Limb (tissue), 2 donors: ENCODE measurements around the gene DCUN1D3.
"Not testable (repeated sequence)": the region's sequence is repeated elsewhere in the genome, so short reads cannot be mapped to it uniquely, and the experiment has no call there.

ENCODE experiments used
- DNase-seq, 2 donors: peaks; one replicate each; pipeline ENCODE4 v3.0.0-alpha.2; 2016; ENCODE audit errors: extremely low spot score in 2 of 2

DCUN1D3 gene

GRCh38 chr16:20865420-20866131 is 34.6 kb downstream of the DCUN1D3 start:
- DNase-seq, result no peak

DNA sequence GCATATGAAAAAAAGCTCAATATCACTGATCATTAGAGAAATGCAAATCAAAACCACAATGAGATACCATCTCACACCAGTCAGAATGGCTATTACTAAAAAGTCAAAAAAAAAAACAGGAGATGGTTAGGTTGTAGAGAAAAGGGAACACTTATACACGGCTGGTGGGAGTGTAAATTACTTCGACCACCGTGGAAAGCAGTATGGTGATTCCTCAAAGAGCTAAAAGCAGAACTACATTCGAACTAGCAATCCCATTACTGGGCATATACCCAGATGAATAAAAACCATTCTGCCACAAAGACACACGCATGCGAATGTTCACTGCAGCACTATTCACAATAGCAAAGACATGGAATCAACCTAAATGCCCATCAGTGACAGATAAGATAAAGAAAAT is 35.8 kb downstream of the DCUN1D3 start:
- DNase-seq, result not testable (repeated sequence)

GRCh38 chr16:20862162-20862960 is 37.8 kb downstream of the DCUN1D3 start:
- no peak for DNase-seq

DNA sequence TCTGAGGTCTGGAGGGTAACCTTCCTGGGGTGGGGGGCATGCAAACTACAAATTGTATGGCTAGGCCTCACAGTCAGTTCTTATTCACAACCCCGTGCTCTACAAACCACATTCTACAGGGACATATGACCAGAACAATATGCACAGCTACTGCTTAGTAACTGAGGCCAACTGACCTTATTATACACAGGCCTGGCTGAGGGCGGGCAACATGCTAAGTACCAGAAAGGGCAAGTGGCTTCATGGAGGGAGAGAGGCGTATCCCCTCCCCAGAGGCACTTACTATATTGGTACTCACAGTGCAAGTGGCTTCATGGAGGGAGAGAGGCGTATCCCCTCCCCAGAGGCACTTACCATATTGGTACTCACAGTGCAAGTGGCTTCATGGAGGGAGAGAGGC is 39.2 kb downstream of the DCUN1D3 start:
- not testable (repeated sequence) for DNase-seq

- DNase-seq, result no peak
Observed at GRCh38 chr16:20860361-20860760, 39.8 kb downstream of the DCUN1D3 start.

- no peak for DNase-seq
Observed at GRCh38 chr16:20859699-20860098, 40.5 kb downstream of the DCUN1D3 start.

DNA sequence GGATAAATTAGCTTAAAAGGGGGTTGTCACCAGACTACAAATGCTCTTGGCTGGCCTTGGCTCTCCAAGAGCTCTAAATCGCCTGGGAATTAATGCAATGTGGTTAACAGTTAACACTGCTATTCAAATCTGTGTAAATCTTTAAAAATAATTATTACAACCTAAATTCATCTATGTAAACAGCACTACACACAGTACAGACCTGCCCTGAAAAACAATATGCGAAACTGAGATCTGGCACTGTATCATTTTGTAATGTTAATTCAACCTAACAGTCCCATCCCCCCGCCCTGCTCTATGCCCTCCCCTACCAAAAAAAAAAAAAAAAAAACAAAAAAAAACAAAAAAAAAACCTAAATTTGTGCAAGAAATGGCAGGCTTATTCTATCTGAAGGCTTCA is 40.9 kb downstream of the DCUN1D3 start:
- no peak for DNase-seq

DNA sequence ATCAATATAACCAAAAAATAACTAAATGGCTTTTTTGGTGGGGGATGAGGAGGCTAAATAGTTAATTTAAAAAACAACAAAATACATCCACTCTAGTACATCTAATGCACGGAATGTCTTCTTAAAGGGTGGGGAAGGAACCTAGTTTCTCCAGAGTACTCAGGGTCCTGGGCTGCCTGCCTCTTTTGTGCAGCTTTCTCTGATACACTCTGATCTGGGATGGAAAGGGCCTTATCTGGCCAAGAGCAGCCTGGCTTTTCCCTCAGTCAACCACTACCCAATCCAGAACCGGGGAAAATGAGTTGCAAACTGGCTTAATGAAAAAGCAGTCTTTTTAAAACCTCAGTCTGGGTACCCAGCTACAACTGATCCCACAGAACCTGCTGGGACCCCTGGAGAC is 42.9 kb downstream of the DCUN1D3 start:
- DNase-seq, result no peak

- DNase-seq, result no peak
Observed at GRCh38 chr16:20854963-20855362, 45.2 kb downstream of the DCUN1D3 start.

DNA sequence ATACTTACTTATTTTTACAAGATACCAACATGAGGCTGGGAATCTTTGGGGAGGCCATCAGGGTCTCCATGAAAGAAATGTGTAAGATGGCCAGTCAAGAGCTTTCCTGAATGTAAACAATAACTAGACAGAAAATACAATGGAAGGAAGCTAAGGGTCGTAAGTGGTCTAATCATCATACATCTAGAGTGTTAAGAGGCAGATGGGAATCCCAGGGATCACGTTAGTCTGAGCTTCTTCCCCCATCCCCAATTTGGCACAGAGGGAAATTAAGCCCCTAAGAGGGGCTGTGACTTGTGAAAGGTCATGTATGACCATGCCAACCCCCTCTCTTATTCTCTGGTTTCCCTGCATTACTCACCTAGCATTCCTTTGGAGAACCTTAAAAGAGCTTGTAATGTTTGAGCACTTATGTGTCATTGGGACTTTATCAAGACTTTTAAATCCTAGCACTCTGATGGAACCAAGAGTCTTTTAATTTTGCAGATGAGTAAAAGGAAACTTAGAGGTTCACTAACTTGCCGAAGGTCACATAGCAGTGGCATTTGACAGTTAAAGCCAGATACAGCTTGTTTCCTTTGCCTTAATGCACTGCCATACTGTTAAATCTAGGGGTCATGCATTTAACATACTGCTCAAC is 46.1 kb downstream of the DCUN1D3 start:
- no peak for DNase-seq

DNA sequence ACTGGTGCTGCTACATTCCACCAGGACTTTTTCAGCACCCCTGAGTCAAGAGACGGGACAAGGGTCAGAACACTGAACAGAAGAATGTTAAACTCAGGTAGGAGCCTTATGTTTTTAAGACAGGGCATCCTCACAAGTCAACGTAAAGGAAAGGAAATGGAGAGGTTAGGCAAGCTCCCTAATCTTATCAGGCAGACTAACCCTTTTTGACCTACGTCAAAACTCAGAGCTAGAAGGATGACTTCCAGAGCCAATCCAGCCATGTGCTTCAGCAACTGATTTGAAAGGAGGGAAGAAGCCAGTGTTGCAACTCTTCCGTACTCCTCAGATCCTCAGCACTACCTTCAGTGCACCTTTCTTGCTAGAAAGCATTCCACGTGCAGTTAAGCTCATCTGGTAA is 47.0 kb downstream of the DCUN1D3 start:
- DNase-seq, result no peak

- DNase-seq, result peak; percentile 44 to 79
Observed at GRCh38 chr16:20851601-20852000, 48.6 kb downstream of the DCUN1D3 start.

GRCh38 chr16:20850981-20851380 is 49.2 kb downstream of the DCUN1D3 start:
- no peak for DNase-seq

DNA sequence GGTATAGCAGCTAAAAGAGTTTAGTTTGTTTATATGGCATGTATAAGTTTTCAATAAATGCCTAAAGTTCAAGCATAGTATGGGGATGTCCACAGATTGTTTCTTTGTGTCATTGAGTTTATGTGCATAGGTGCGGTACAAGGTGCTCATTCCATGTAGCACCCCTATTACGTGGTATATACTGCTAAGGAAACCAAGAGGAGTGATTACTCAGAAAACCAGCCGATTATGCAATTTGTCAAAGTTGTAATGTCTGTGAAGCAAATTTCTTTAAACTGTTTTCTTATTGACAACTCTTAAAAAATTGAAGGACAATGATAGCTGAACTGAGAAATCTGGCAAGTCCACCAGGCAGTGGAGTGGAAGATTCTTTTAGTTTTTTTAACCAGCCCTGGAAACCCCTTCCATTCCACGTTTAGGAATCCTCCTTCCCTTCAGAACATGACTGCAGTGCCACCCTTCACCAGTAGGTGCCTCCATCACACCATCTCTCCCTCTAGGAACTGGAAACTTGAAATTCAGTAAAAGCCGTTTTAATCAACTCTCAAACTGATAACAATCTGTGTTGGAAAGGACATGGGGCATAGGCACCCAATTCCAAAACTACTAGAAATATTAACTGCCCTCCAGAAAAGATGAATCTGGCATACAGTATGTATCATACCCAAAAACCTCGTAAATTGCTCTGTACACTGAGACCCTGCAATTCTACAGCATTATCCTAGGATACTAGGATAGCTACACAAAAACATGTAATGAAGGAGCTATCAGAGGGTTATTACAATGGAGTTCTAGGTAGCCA is 50.4 kb downstream of the DCUN1D3 start:
- DNase-seq, result peak; percentile 79 to 84

- no peak for DNase-seq
Observed at GRCh38 chr16:20847550-20847949, 52.6 kb downstream of the DCUN1D3 start.

DNA sequence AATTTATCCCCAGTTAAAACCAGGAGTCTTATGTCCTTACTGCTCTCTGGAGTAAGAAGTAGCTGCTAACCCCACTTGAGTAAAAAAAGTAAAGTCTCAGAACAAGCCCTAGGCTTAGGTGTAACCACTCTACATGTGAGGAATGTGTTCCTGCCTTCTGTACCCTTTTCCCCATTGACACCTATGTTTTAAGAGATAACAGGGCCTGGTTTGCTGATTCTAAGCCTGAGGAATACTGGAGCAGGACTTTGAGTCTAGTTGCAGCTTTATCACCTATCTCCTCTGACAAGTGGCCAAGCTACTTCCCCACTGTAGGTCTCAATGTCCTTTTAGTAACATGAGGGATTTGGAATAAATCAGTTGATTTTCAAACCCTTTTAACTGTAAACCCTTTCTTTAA is 53.6 kb downstream of the DCUN1D3 start:
- DNase-seq, result no peak

GRCh38 chr16:20846030-20846429 is 54.1 kb downstream of the DCUN1D3 start:
- no peak for DNase-seq

GRCh38 chr16:20844588-20844987 is 55.6 kb downstream of the DCUN1D3 start:
- no peak for DNase-seq

DNA sequence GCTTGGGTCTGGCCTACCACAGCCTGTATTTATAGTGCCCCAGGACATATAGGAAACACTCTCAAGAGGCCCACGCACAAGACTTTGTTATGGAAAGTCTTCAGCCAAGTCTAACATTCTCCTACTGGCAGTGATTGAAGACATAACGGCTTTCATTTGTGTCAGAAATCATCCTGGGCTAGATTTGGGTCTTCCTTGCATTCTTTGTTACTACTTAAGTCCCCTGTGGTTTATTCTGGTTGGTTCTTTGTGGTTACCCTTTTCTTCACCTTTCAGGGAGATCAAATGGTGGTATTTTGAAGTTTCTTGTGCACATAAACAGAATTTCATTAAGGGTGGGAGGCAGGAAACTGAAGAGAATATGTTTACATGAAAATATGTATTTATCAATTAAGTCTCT is 56.1 kb downstream of the DCUN1D3 start:
- no peak for DNase-seq

- DNase-seq, result no peak
Observed at GRCh38 chr16:20839504-20839903, 60.7 kb downstream of the DCUN1D3 start.

DNA sequence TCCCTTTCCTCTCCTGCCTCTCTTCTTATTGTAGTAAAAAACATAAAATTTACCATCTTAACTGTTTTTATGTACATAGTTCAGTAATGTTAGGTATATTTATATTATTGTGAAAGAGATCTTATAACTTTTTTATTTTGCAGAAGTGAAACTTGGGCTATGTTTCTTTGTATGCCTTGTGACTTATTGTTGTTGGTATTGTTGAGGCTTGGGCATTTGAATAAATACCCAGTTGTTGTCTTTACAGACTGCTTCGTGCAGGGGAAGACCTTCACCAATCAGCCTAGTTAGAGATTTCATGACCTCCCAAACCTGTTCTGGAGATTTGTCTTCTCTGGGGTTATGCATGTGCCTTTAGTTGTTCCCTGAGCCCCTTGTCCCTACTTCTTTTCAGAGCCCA is 61.9 kb downstream of the DCUN1D3 start:
- no peak for DNase-seq

GRCh38 chr16:20833086-20833485 is 67.1 kb downstream of the DCUN1D3 start:
- DNase-seq, result no peak
